ENCODE results near the gene CRABP2.
A peak's percentile ranks its signal among the peaks of the same experiment; 100 is the strongest.

CRABP2 gene

DNA sequence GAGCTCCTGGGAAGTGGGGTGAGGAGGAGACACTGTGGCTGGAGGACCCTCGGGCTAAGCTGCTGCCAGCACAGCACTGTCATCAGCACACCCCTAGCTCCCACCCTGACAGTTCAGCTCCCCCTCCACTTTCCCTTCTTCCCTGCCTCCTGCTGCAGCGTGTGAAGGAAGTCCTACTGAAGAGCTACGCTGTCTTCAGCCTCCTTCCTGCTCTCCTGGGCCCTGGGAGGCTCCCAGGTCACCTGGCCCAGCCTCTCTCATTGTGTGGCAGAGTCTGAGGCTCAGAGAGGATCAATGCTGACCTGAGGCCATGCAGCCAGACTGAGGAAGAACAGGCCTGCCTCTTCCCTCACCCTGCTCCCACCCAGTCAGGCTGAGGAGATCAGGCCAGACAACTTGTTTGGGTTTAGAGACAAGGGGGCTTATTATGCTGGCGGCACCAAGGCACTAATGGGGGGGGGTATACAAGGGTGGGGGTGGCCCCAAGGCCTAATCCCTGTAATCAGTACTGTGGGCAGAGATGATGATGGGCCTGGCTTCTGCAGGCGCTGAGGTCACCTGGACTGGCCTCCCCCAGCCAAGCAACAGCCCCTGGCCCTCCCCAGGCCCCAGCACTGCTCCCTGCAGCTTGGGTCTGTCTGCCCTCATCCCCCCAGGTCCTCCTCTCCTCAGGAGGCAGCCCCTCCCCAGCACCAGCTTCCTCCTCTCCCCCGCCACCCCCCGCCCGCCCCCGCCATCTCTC lies 37.2 kb downstream of the CRABP2 start:
- no peak for DNase-seq

DNA sequence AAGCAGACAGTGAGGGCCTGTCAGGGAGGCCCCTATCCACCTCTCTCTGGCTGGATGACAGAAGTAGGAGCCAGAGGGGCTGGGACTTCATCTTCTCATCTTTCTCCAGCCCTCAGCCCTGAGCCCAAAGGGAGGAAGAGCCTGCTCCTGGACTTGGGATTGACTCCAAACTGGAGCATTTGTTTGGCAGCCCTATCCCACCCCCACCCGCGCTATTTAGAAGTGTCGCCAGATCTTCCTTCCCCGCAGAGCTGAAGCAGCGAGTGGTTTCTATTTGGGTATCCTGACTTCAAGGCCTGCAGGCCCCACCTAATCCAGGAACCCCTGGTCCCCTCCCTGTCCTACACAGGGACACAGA lies 37.8 kb downstream of the CRABP2 start:
- no peak for DNase-seq

GRCh38 chr1:156666862-156667609 lies 38.3 kb downstream of the CRABP2 start:
- no peak for DNase-seq

- no peak for DNase-seq
Observed at GRCh38 chr1:156665539-156665938, 39.8 kb downstream of the CRABP2 start.

- no peak for DNase-seq
Observed at GRCh38 chr1:156664767-156665411, 40.5 kb downstream of the CRABP2 start.

GRCh38 chr1:156664046-156664766 lies 41.2 kb downstream of the CRABP2 start:
- no peak for DNase-seq

- DNase-seq: no peak
Observed at GRCh38 chr1:156663178-156663577, 42.2 kb downstream of the CRABP2 start.

- no peak for DNase-seq
Observed at GRCh38 chr1:156662800-156663055, 42.7 kb downstream of the CRABP2 start.

DNA sequence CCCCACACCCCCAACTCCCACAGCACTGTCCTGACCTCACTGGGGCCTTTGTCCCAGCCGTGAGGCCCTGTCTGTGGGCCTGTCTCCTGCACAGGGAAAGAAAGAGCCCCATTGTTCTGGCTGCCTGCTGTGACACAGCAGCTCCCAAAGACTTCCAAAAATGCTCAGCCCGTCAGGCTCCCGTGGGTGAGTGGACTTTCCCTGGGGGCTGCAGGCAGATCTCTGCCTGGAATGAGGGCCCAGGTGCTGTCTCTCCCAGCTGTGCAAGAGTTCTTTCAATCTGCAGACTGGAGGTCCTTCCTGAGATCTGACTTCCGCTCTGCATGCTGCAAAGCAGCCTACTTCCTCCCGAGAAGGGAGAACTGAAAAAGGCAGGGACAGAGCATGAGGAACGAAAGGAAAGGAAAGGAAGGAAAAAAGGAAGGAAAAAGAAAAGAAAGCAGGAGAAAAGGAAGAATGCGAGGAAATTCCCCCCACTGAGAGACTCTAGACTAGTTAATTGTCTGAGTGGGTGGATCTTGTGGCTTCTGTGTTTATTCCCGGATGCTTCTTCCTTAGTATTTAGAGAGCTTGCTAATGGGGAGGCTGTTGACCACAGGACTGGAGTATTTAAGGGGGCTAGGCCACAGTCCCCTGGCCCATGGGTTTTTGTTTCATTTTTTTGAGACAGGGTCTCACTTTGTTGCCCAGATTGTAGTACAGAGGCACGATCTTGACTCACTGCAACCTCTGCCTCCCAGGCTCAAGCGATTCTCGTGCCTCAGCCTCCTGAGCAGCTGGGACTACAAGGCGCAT lies 43.2 kb downstream of the CRABP2 start:
- no peak for DNase-seq

GRCh38 chr1:156660752-156661112 lies 44.7 kb downstream of the CRABP2 start:
- no peak for DNase-seq

GRCh38 chr1:156659988-156660751 lies 45.2 kb downstream of the CRABP2 start:
- peak; percentile 79 for DNase-seq

GRCh38 chr1:156659661-156659987 lies 45.8 kb downstream of the CRABP2 start:
- DNase-seq: no peak

GRCh38 chr1:156658945-156659574 lies 46.3 kb downstream of the CRABP2 start:
- DNase-seq: no peak

GRCh38 chr1:156658496-156658895 lies 46.9 kb downstream of the CRABP2 start:
- DNase-seq: no peak

- no peak for DNase-seq
Observed at GRCh38 chr1:156657741-156658319, 47.6 kb downstream of the CRABP2 start.

DNA sequence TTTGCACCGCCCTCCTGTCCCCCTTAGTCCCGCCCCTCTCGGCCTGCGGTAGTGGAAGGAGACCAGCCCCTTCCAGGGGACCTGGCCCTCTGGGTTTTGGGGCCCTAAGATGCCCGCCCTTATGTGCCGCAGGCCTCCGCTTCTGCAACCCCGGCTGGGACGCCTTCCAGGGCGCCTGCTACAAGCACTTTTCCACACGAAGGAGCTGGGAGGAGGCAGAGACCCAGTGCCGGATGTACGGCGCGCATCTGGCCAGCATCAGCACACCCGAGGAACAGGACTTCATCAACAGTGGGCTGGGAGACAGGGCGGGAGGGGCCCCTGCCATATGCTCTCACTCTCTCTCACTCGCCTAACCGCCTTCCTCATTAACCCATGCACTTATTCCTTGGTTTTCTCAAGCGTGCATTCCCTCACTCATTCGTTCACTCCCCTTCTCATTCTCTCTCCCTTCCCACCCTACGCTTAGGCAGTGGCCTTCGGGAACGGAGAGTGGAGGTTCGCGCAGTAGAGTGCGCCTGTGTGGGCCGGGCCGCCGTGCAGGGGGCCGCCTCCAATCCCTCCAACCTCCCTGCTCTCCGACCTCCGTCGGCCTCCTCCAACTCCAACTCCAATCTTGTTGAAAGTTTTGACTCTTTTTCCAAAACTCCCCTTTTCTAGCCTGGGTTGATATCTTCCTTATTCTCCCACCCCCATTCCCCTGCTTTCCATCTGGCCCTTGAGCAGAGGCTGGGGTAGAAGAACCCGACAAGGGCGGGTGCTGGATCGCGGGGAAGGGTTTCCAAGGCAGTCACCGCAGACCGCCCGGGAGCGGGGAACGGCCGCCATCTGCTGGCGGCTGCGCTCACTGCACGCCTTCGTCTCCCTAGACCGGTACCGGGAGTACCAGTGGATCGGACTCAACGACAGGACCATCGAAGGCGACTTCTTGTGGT lies 48.3 kb downstream of the CRABP2 start:
- peak; percentile 70 for DNase-seq

DNA sequence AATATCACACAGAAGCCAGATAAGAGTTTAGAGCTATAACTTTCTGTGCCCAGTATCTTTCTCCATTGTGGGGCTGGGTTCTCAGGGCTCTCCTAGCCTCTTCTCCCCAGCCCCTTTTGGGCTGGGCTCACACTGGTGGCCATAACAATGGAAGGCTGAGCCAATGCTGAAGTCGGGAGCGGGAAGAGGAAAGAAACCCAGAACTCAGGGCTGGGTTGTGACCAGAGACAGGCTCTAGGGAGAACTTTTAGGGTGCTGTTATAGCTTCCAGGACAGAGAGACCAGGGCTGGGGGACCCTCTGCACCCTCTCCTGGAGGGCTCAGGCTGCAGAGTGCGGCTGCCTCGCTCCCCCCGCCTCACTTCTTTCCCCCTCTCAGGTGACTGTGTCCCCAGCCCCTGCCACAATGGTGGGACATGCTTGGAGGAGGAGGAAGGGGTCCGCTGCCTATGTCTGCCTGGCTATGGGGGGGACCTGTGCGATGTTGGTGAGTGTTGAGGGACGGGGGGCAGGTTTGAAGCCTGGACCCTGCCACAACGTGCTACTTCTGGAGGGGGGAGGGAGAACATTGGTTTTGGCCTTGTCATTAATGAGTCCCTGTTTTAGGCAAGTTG lies 49.4 kb downstream of the CRABP2 start:
- DNase-seq: no peak

DNA sequence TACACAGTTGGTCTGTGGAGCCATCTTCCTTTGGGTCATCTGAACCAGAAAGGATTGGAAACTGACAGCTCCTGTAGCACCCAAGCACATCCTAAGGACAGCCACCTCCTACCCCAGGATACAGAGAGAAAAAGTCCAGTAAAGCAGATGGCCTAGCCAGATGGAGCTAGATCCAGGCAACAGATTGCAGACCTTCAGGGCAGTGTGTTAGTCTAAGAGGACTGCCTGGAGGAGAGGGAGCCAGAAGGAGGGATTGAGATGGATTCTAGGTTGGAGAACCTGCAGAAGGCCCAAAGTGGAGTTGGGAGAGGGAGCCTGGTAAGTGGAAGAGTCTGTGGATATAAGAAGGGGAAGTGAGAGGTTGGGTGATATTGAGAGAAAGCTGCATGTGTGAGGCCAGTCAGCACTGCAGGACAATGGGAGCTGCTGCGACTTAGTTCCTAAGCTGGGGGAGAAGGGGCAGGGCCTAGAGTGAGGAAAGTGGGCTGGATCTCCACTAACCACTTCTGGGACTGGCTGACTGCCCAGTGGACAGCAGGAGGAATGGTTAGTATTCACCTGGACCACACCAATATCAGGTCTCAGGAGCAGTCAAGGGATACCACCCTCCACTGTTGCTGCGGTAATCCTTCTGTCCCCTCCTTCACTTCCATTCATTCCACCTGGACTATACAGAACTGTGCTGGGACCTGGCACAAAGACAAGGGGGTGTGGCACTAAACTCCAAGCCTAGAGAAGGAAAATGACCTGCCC lies 50.1 kb downstream of the CRABP2 start:
- DNase-seq: no peak

DNA sequence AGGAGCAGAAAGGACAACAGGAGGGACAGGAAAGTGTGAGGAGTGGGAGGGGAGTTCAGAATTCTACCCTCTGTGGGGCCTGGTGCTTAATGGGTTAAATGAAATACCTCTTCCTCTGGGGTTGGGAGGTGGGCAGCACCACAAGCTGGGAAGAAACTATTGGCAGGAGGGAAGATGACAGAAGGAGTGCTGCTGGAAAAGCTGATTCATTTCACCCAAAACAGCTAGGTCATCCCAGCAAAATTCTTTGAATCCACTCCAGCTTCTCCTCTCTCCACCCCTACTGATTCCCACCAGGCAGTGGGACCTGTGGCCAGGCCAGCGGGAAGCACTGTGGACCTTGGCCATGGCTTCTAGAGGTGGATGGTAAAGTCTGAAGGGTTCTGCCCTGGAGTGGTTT lies 50.7 kb downstream of the CRABP2 start:
- no peak for DNase-seq
